RWPE1 (cell line): ENCODE results near the gene UGT1A10.

Experiments used
- CTCF ChIA-PET: fragments of 350-600 bp; sonication (Branson Sonifier 250); formaldehyde crosslinking; extraction: SDS; loops from one replicate; lab custom pipeline; 2021; lab: Yijun Ruan, JAX
- POLR2A ChIA-PET: fragments of 400-600 bp; formaldehyde crosslinking; extraction: SDS; loops from one replicate; lab custom pipeline; 2020; ENCODE audit warnings: antibody characterized with exemption; ENCODE audit not compliant: low non-redundant PET; lab: Yijun Ruan, JAX
- DNase-seq: peaks from one replicate; pipeline ENCODE4 v3.0.0; 2012; ENCODE audit warnings: low spot score
- H3K27ac ChIP-seq: fragments of 450-650 bp; 2 replicates; pipeline ENCODE4 v1.5.1; 2017
- CTCF ChIP-seq: fragments of 450-650 bp; conservative IDR thresholded peaks from 2 replicates; pipeline ENCODE4 v1.5.1; 2017; ENCODE audit warnings: low read depth, mild to moderate bottlenecking

Gene UGT1A10

GRCh38 chr2:233679196-233679595, 42.9 kb downstream of the UGT1A10 start:
- no peak for TF ChIP-seq CTCF
- DNase-seq: no peak
- ChIA-PET POLR2A (no interaction called here), CTCF (no interaction called here)
- no peak overlapping the region for H3K27ac ChIP-seq

- ChIA-PET POLR2A (no interaction called here), CTCF (no interaction called here)
- H3K27ac ChIP-seq: no peak overlapping the region
- no peak for TF ChIP-seq CTCF
- no peak for DNase-seq
These were observed 44.3 kb downstream of the UGT1A10 start for GRCh38 chr2:233680361-233681045.

- no peak for TF ChIP-seq CTCF
- ChIA-PET POLR2A (no interaction called here), CTCF (interaction anchor here (0.7 kb wide), 1 partner anchor 136 kb away, joined by 3 read pairs; no protein-coding TSS in a partner anchor)
- DNase-seq: no peak
- no peak within 1 kb of the TSS for H3K27ac ChIP-seq
These were observed 45.4 kb downstream of the UGT1A10 start, which contains the start of gene UGT1A7 for GRCh38 chr2:233681521-233682099. Gene UGT1A7 (plus strand): TSS chr2:233681901. CDS start chr2:233681938, 37 bp downstream.

GRCh38 chr2:233684640-233685039, 48.4 kb downstream of the UGT1A10 start:
- POLR2A ChIA-PET: no interaction called here
- TF ChIP-seq CTCF: no peak
- no peak for DNase-seq
- H3K27ac ChIP-seq: no peak overlapping the region
- CTCF ChIA-PET: no interaction called here

- DNase-seq: no peak
- TF ChIP-seq CTCF: no peak
- ChIA-PET POLR2A (no interaction called here), CTCF (interaction anchor here (0.6 kb wide), 1 partner anchor 191 kb away, joined by 3 read pairs; no protein-coding TSS in a partner anchor)
- H3K27ac ChIP-seq: no peak overlapping the region
These were observed 50.7 kb downstream of the UGT1A10 start for GRCh38 chr2:233686928-233687327.

GRCh38 chr2:233688341-233688740, 52.1 kb downstream of the UGT1A10 start:
- ChIA-PET CTCF (no interaction called here), POLR2A (no interaction called here)
- no peak overlapping the region for H3K27ac ChIP-seq
- no peak for TF ChIP-seq CTCF
- DNase-seq: no peak
